Common myeloid progenitor, CD34-positive (primary cell): ENCODE data around the gene ULK4.

Experiments used
- CTCF ChIA-PET: fragments of 350-600 bp; sonication (Branson Sonifier 250); formaldehyde crosslinking; loops from one replicate; lab custom pipeline; 2021; ENCODE audit warnings: antibody characterized with exemption; lab: Charles Lee
- POLR2A ChIA-PET: fragments of 350-600 bp; sonication (Branson Sonifier 250); formaldehyde crosslinking; loops from one replicate; lab custom pipeline; 2021; ENCODE audit warnings: antibody characterized with exemption; lab: Charles Lee
- DNase-seq, 3 donors: peaks; one replicate each; pipeline versions ENCODE4 v3.0.0 to v3.0.0-alpha.2; 2013
- H3K27ac ChIP-seq, 2 experiments: 1 replicate in 1 of 2; 2 replicates in 1 of 2; pipeline ENCODE4 v1.7.0; 2013; ENCODE audit warnings: inconsistent platforms in 2 of 2, low read length in 2 of 2, mild to moderate bottlenecking in 2 of 2, low read depth in 1 of 2, moderate library complexity in 1 of 2; ENCODE audit not compliant: severe bottlenecking in 2 of 2, insufficient read depth in 1 of 2, poor library complexity in 1 of 2
- H3K27me3 ChIP-seq, 5 experiments: replicated peaks in 2 of 5; 1 replicate in 3 of 5; 2 replicates in 2 of 5; pipeline versions ENCODE4 v1.6.1 to v1.7.0; 2013; ENCODE audit warnings: low read length in 4 of 5, mild to moderate bottlenecking in 2 of 5, moderate library complexity in 2 of 5, inconsistent platforms in 1 of 5; ENCODE audit not compliant: insufficient read depth in 5 of 5, control insufficient read depth in 4 of 5
- H3K36me3 ChIP-seq, 4 experiments: 1 replicate in 2 of 4; 2 replicates in 2 of 4; pipeline versions ENCODE4 v1.6.1 to v1.7.0; 2013; ENCODE audit warnings: low read length in 3 of 4, control low read depth in 1 of 4, mild to moderate bottlenecking in 1 of 4; ENCODE audit not compliant: control insufficient read depth in 4 of 4, insufficient read depth in 4 of 4
- H3K4me1 ChIP-seq, 4 experiments: 1 replicate in 3 of 4; 2 replicates in 1 of 4; pipeline versions ENCODE4 v1.6.1 to v1.7.1; 2013; ENCODE audit warnings: low read length in 3 of 4, mild to moderate bottlenecking in 3 of 4, control low read depth in 1 of 4, inconsistent platforms in 1 of 4, moderate library complexity in 1 of 4; ENCODE audit not compliant: control insufficient read depth in 4 of 4, insufficient read depth in 4 of 4; ENCODE audit errors: control extremely low read depth in 1 of 4
- H3K4me3 ChIP-seq, 7 experiments: 1 replicate in 4 of 7; 2 replicates in 3 of 7; pipeline versions ENCODE4 v1.5.1 to v1.7.0; 2013; ENCODE audit warnings: mild to moderate bottlenecking in 7 of 7, low read length in 6 of 7, moderate library complexity in 6 of 7, inconsistent platforms in 2 of 7, low read depth in 2 of 7, control low read depth in 1 of 7; ENCODE audit not compliant: insufficient read depth in 4 of 7, control insufficient read depth in 1 of 7; ENCODE audit errors: extremely low read depth in 1 of 7
- H3K9me3 ChIP-seq, 5 experiments: 1 replicate in 4 of 5; 2 replicates in 1 of 5; pipeline versions ENCODE4 v1.6.1 to v1.7.1; 2013; ENCODE audit warnings: low read length in 4 of 5, mild to moderate bottlenecking in 2 of 5, inconsistent platforms in 1 of 5, low read depth in 1 of 5, moderate library complexity in 1 of 5; ENCODE audit not compliant: control insufficient read depth in 4 of 5, insufficient read depth in 2 of 5; ENCODE audit errors: control extremely low read depth in 1 of 5
- WGBS: methylation state at CpG from one replicate; pipeline ENCODE4 v1.1.5; 2013; ENCODE audit not compliant: insufficient coverage; 5-methylcytosine and 5-hydroxymethylcytosine counted together

Gene ULK4

GRCh38 chr3:42001777-42002176 lies 39.9 kb upstream of the ULK4 start:
- CTCF ChIA-PET, result no interaction called here
- H3K4me1 ChIP-seq, result peaks cover 0 to 6% (median 3%) of the 10 kb centered on the region in 4 experiments
- H3K9me3 ChIP-seq, result peaks cover 0 to 2% (median 0%) of the 10 kb centered on the region in 5 experiments
- no peak for DNase-seq
- POLR2A ChIA-PET, result no interaction called here
- WGBS, result 100% methylated on average over 1 of the region's 1 CpG
- no peaks in the 10 kb centered on the region for H3K27me3 ChIP-seq
- no peak overlapping the region for H3K4me3 ChIP-seq
- H3K27ac ChIP-seq, result no peak overlapping the region
- H3K36me3 ChIP-seq, result no peaks in the 10 kb centered on the region

- ChIA-PET CTCF (interaction anchor here (0.6 to 3.9 kb wide), 5 partner anchors 9 to 129 kb away, joined by 3 to 45 read pairs (median 11); no protein-coding TSS in a partner anchor), POLR2A (interaction anchor here (0.6 kb wide), 1 partner anchor 191 kb away, joined by 3 read pairs; no protein-coding TSS in a partner anchor)
- no peaks in the 10 kb centered on the region for H3K27me3 ChIP-seq
- no peaks in the 10 kb centered on the region for H3K36me3 ChIP-seq
- H3K9me3 ChIP-seq, result peaks cover 0 to 2% (median 0%) of the 10 kb centered on the region in 5 experiments
- peaks cover 0 to 6% (median 3%) of the 10 kb centered on the region in 4 experiments for H3K4me1 ChIP-seq
- no peak overlapping the region for H3K27ac ChIP-seq
- WGBS, result no CpG with 5 or more reads among the region's 1 CpG
- no peak for DNase-seq
- no peak overlapping the region for H3K4me3 ChIP-seq
Measured at GRCh38 chr3:41999909-42000308, 38.0 kb upstream of the ULK4 start.

- H3K27ac ChIP-seq, result no peak overlapping the region
- POLR2A ChIA-PET, result no interaction called here
- DNase-seq, result peak; percentile 46 to 64 (median 56)
- H3K36me3 ChIP-seq, result no peaks in the 10 kb centered on the region
- H3K9me3 ChIP-seq, result peaks cover 0 to 2% (median 0%) of the 10 kb centered on the region in 5 experiments
- WGBS, result 33% methylated on average over 4 of the region's 6 CpGs
- H3K4me1 ChIP-seq, result peaks cover 0 to 6% (median 3%) of the 10 kb centered on the region in 4 experiments
- H3K27me3 ChIP-seq, result no peaks in the 10 kb centered on the region
- CTCF ChIA-PET, result interaction anchor here (0.7 to 3.9 kb wide), 17 partner anchors 10 to 103 kb away, joined by 3 to 45 read pairs (median 4); partner anchors contain the start of gene ULK4
- no peak overlapping the region for H3K4me3 ChIP-seq
Measured at GRCh38 chr3:41997702-41998550, 36.0 kb upstream of the ULK4 start.

GRCh38 chr3:41991437-41991836 lies 29.5 kb upstream of the ULK4 start:
- ChIA-PET CTCF (no interaction called here), POLR2A (no interaction called here)

GRCh38 chr3:41989518-41989917 lies 27.6 kb upstream of the ULK4 start:
- Histone ChIP-seq H3K36me3 (no peaks in the 10 kb centered on the region), H3K4me3 (no peak overlapping the region), H3K27ac (no peak overlapping the region), H3K4me1 (no peaks in the 10 kb centered on the region), H3K9me3 (no peaks in the 10 kb centered on the region), H3K27me3 (no peaks in the 10 kb centered on the region)
- POLR2A ChIA-PET, result no interaction called here
- CTCF ChIA-PET, result no interaction called here
- WGBS, result 93% methylated on average over 2 of the region's 3 CpGs
- DNase-seq, result no peak

More at GRCh38 chr3:41991437-41991836, 29.5 kb upstream of the ULK4 start:
- no peak for DNase-seq
- 94% methylated on average over 2 of the region's 3 CpGs for WGBS
- Histone ChIP-seq H3K9me3 (no peaks in the 10 kb centered on the region), H3K4me3 (no peak overlapping the region), H3K4me1 (no peaks in the 10 kb centered on the region), H3K36me3 (no peaks in the 10 kb centered on the region), H3K27ac (no peak overlapping the region), H3K27me3 (no peaks in the 10 kb centered on the region)

GRCh38 chr3:41987627-41988026 lies 25.7 kb upstream of the ULK4 start:
- 98% methylated on average over 4 of the region's 5 CpGs for WGBS
- ChIA-PET POLR2A (no interaction called here), CTCF (interaction anchor here (0.6 to 2.1 kb wide), 2 partner anchors 11 to 23 kb away, joined by 3 to 5 read pairs; no protein-coding TSS in a partner anchor)
- no peaks in the 10 kb centered on the region for H3K4me1 ChIP-seq
- no peaks in the 10 kb centered on the region for H3K9me3 ChIP-seq
- H3K36me3 ChIP-seq, result no peaks in the 10 kb centered on the region
- no peak overlapping the region for H3K27ac ChIP-seq
- H3K27me3 ChIP-seq, result no peaks in the 10 kb centered on the region
- H3K4me3 ChIP-seq, result no peak overlapping the region
- DNase-seq, result no peak

- Histone ChIP-seq H3K4me1 (no peaks in the 10 kb centered on the region), H3K4me3 (no peak overlapping the region), H3K27ac (no peak overlapping the region), H3K27me3 (no peaks in the 10 kb centered on the region), H3K36me3 (no peaks in the 10 kb centered on the region), H3K9me3 (no peaks in the 10 kb centered on the region)
- CTCF ChIA-PET, result no interaction called here
- 92% methylated on average over 2 of the region's 2 CpGs for WGBS
- POLR2A ChIA-PET, result no interaction called here
- DNase-seq, result no peak
Measured at GRCh38 chr3:41986561-41986960, 24.7 kb upstream of the ULK4 start.
